Ecto neural progenitor cell (in vitro differentiated cells): ENCODE data around the gene TOMT.
"Not testable (repeated sequence)": the region's sequence is repeated elsewhere in the genome, so short reads cannot be mapped to it uniquely, and the experiment has no call there.

Source experiments
- DNase-seq: peaks from one replicate; pipeline ENCODE4 v3.0.0-alpha.2; 2018; ENCODE audit warnings: low spot score

Gene TOMT

DNA sequence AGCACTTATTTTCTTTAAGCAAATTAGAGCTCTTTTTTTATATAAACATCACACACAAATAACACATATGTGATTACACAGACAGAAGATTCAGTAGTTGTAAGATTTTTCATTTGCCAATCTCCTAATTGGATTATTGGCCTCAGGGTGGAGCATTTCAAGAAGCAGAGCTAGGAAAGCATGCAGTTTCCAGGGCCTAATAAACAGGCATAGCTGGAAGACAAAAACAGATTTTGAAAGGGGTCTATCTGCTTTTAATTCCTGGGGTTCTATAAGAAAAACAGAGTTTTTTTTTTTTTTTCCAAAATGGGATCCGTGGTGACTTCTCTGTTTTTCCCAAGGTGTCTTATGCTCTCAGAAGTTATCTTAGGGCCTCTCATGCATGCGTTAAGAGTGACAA, 22.2 kb downstream of the TOMT start:
- DNase-seq, result no peak

DNA sequence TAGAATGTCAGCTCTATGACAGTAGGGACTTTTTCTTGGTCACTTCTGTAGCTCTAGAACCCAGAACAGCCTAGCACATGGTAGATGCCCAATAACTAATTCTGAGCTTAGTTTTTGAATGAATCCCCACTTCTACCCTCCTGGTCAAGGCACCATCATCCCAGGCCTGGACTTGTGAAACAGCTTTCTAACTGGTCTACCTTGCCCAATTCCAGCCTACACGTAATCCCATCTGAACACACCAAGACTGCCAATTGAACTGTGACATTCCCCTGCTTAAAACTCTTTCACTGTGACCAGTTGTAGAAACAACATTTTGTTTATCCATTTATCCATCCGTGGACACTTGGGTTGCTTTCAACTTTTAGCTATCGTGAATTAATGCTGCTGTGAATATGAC, 23.7 kb downstream of the TOMT start:
- no peak for DNase-seq

DNA sequence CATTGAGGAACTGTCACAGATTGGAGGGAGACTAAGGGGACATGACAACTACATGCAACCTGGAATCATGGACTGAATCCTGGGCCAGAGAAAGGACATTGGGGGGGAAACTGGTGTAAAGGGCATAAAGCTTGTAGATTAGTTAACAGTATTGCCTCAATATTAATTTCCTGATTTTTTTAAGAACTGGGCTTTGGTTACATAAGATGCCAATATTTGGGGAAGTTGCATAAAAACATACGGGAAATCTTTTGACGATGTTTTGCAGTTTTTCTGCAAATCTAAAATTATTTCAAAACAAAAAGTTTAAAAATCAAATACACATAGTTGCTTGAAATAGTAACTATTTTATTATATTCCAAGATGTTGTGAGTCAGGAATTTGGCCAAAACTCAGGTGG, 26.9 kb downstream of the TOMT start:
- DNase-seq, result no peak

DNA sequence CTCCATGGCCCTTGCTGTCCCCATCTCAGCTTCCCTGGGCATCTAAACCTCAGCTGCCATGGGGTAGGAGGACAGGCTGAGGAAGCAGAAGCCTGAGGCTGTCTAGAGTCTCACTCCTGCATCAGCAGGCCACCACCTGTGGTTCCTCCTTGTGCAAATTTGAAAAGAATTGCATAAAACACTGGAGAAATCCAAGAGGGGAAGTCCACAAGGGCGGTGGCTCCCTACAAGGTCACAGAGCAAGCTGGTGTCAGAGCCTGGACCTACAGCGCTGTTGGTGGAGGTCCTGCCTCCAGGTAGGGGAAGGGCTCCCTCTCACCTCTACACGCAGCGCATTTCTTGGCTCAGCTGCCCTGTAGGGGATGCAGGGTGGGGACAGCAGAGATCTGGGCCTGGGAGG, 29.7 kb downstream of the TOMT start, which contains the start of gene FOLR3:
Gene FOLR3 (plus strand): TSS at position 253 of the 400 bp plus-strand sequence. CDS start 228 bp downstream, outside the sequence.
- DNase-seq, result not testable (repeated sequence)

DNA sequence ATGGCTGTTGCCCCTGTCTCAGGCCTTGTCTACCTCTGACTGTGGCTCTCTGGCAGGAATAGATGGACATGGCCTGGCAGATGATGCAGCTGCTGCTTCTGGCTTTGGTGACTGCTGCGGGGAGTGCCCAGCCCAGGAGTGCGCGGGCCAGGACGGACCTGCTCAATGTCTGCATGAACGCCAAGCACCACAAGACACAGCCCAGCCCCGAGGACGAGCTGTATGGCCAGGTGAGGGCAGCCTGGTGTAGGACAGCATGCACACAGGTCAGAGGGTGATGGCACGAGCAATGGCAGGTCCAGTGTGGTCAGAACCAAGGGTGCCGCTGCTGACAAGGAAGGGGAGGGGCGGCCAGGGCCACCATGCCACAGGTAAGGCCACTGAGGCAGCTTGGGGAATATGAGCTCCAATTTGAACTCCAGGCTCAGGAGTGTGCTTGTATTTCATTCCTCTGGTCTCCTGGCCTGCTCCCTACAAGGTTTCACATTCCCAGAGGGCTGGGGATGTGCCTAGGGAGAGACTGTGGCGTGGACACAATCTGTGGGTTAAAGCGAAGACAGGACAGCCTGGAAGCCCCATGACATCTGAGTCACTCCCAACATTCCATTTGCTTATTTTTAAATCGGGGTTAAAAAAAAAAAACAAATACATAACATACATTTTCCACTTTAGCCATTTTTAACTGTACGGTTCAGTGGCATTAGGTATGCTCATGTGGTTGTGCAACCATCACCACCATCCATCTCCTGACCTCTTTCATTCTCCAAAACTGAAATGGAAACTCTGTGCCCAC, 30.4 kb downstream of the TOMT start:
- no peak for DNase-seq

DNA sequence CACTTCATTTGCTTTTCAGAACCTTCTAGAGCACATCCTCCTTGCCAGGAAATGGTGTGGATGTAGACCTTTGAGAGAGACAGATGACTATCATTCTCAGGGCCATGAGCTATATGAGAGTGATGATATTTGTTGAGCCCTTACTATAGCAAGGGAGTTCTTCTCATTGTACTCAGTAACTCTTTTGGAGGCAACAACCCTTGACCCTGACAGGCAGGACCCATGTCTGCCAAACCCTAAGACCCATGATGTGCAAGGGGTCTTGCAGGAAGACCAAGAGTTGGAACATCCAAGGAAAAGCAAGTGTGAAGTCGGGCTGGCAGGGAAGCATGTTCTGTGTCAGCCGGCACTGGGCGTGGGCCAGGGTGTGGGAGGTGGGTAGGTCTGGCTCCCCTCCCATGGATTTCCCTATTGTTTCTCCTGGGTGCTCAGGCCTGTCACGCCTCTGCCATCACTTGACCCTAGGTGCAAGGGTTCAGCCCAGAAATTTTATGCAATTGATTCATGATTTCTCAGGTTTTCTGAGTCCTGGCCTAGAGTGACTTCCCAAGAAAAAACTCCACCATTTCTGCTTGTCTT, 31.0 kb downstream of the TOMT start:
- DNase-seq, result no peak

DNA sequence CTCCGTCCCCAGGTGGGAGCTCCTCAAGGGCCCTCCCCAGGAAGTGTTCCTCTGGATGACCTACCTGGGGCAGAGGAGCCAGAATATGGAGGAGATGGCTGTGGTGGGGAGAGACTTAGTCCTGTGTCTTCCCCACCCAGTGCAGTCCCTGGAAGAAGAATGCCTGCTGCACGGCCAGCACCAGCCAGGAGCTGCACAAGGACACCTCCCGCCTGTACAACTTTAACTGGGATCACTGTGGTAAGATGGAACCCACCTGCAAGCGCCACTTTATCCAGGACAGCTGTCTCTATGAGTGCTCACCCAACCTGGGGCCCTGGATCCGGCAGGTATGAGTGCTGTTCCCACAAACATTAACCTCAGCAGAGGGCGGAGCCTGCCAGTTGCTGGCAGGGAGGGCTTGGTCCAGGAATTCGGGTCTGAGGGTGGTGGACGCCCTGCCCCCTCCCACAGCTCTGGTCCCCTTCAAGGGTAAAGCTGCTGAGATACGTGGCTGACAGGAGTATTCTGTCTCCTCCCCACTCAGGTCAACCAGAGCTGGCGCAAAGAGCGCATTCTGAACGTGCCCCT, 33.2 kb downstream of the TOMT start:
- no peak for DNase-seq

DNA sequence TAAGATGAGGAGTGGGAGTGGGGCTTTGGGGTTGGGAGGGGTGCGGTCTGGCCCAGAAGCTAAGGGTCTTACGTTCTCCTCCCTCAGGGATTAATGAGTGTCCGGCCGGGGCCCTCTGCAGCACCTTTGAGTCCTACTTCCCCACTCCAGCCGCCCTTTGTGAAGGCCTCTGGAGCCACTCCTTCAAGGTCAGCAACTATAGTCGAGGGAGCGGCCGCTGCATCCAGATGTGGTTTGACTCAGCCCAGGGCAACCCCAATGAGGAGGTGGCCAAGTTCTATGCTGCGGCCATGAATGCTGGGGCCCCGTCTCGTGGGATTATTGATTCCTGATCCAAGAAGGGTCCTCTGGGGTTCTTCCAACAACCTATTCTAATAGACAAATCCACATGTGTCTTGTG, 33.8 kb downstream of the TOMT start:
- DNase-seq, result no peak

DNA sequence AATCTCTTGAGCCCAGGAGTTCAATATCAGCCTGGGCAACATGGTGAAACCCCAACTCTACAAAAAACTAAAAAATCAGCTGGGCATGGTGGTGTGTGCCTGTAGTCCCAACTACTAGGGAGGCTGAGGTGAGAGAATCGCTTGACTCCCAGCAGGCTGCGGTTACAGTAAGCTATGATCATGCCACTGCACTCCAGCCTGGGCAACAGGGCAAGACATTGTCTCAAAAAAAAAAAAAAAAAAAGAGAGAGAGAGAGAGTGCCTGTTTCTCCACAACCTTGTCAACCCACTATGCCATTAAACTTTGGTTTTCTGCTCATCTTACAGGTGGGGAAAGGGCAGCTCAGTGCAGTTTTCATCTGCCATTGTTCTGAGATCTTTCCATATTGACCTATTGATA, 34.9 kb downstream of the TOMT start:
- no peak for DNase-seq

DNA sequence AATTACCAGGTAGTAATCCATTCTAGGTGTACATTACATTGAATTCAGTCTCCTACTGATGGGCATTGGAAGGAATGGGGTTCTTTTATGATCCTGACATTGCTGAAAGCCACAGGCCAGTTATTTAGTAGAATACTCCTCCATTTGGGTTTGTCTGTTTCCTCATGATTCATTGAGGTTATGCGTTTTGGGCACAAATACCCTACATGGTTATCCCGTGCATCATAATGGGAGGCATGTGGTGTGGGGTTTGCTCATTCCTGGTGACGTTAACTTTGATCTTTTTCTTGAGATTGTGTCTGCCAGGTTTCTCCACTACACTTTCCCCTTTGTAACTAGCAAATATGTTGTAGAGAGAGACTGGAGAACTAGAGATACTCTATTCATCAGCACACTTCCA, 35.3 kb downstream of the TOMT start:
- no peak for DNase-seq

DNA sequence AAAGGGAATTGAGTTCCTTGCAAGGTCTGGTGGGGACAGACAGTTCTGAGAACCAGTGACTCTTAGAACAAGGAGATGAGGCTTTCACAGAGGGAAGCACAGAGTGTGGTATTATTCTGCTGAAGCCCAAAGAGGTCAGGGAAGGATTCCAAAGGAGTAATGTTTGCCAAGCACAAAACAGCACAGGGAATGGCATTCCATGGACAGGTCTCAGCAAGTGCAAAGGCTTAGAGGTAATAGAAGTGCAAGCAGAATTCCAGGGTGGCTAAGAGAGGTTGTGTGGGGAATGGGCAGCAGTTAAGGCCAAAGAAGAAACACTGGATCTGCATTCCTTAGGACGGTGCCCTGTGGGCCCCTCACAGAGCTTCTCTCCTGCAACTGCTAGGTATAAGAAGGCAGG, 36.4 kb downstream of the TOMT start:
- not testable (repeated sequence) for DNase-seq

DNA sequence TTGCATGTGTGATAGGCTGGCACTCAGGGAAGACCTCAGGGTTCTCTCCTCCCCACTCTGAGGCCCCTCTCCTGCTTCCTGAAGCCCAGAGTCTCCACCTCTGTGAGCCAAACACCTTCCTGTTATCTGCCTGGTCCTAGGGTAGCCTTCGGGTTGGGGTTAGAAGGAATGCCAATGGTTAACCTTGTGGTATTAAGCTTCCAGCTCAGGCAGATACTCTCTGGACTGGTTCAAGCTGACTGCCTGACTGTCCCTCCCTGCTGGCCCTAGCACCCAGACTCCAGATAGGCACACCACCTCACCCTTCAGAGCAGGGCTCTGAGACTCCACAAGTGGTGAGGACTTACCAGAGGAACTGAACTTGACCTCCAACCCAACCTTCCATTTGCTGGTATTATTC, 36.8 kb downstream of the TOMT start:
- not testable (repeated sequence) for DNase-seq

DNA sequence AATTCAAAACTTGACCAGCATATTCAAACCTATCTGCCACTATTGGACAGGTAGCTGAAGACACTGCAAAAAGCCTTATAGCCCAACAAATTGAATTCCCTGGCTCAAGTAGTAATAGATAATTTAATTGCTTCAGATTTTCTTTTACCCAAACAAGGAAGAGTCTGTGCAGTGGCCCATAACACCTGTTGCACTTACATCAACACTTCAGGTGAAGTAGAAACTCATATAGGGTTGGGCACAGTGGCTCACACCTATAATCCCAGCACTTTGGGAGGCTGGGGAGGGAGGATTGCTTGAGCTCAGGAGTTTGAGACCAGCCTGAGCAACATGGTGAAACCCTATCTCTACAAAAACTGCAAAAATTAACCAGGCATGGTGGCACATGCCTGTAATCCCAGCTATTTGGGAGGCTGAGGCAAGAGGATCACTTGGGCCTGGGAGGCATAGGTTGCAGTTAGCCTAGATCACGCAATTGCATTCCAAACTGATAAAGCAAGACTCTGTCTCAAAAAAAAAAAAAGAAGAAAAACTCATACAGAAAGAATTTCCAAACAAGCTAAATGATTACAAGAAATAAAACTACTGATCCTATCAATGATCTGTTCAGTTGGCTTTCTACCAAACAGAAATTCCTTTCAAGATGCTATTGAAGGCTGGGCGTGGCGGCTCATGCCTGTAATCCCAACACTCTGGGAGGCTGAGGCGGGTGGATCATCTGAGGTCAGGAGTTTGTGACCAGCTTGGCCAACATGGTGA, 39.3 kb downstream of the TOMT start:
- no peak for DNase-seq

DNA sequence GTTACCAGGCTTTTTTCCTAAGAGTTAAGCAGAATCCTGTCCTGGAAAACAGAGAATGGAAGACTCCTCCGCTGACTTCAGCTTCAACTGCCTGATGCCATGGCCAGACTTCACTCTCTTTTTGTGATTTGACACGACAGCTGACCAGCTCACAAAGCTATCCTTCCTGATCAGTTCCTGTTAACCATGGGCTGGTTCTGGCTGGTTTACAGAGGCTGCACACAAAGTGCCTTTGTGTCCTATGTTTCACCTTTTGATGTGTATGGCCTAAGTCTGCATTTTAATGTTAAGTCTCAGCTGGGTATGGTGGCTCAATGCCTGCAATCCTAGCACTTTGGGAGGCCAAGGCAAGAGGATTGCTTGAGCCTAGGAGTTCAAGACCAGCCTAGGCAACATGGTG, 40.9 kb downstream of the TOMT start:
- DNase-seq, result no peak

DNA sequence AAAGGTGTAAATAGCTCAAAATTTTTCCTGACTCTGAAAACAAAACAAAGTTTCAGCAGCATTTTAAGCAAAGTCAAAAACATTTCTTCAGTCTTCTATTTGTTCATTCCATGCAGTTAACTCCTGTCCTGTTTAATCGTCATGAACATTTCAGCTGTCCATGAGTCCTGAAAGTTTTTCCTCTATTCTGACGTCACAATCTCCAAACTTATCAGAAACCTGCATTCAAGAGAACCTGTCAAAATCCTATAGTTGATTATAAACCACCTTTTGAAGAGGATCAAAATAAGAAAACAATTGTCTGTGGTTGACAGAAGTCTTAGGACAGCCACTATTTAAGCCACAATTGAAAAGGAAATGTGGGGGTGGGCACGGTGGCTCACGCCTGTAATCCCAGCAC, 45.2 kb downstream of the TOMT start:
- no peak for DNase-seq

DNA sequence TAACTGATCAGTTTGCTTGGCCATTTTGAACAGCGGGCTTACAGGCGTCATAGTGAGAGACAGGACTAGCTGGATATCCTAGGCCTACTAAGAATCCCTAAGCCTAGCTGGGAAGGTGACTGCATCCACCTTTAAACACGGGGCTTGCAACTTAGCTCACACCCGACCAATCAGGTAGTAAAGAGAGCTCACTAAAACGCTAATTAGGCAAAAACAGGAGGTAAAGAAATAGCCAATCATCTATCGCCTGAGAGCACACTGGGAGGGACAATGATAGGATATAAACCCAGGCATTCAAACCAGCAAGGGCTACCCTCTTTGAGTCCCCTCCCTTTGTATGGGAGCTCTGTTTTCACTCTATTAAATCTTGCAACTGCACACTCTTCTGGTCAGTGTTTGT, 48.1 kb downstream of the TOMT start:
- DNase-seq, result not testable (repeated sequence)

DNA sequence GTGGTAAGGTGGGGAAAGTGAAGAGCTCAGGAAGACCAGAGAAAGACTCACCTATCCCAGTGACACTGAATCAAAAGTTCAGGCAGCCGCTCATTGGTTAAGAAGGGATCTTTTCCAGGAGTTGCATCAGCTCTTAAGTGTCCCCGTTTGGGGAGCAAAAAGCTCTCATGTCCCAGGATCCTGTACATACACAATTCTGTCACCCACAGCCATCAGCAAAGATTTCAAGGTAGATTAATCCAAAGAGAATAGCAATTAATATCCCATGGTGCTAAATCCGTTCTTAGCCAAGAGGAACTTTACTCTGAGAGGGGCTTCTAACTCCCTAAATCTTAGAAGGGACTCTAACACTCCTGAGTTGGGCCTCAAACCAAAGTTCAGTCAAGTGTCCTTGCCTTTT, 49.1 kb downstream of the TOMT start:
- no peak for DNase-seq

DNA sequence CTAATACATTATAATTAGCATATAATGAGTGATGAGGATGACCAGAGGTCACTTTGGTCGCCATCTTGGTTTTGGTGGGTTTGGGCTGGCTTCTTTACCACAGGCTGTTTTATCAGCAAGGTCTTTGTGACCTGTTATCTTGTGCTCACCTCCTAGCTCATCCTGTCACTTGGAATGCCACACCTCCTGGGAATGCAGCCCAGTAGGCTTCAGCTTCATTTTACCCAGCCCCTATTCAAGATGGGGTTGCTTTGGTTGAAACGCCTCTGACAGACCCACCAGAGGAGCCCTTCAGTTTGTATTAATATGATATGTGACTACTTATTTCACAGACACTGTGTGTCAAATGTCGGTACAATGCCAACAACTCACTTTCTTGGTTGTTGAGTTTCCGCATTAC, 50.0 kb downstream of the TOMT start:
- DNase-seq, result no peak

DNA sequence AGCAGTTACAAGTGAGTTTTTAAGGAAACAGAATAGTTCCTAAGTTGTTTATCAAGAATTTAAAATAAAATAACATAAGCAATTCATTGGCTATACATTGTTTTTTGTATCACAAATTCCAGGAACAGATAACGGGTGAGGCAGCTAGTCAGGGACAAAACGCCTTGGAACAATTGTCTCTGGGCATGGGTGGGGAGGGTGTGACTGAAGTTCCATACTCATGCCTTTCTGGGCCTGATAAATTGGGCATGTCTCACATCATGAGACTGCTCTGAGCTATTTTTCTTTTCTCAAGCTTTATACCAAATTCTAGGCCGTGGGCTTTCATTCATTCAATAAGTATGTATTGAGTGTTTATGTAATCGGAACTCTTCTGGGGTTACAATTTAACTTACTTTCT, 51.4 kb downstream of the TOMT start:
- DNase-seq, result no peak
